ENCODE results near the gene WNT9A. TPM values are rescaled to one million over a fixed set of nuclear protein-coding genes. Genes with fewer than 3 reads are reported as not detected.
"Not testable (repeated sequence)": the region's sequence is repeated elsewhere in the genome, so short reads cannot be mapped to it uniquely, and the experiment has no call there.

WNT9A gene
- total and polyA plus RNA-seq, 2 experiments from 2014 or later: 1.4 TPM; not detected in 1

- Histone ChIP-seq H3K36me3 (no peaks in the 10 kb centered on the region), H3K27me3 (no peaks in the 10 kb centered on the region), H3K4me1 (ENCODE audit: low read depth) (no peaks in the 10 kb centered on the region), H3K27ac (no peak overlapping the region), H3K4me3 (no peak overlapping the region), H3K9me3 (ENCODE audit: low read depth) (no peaks in the 10 kb centered on the region)
- no peak for DNase-seq (ENCODE audit: low read depth in 1 of 2, low spot score in 1 of 2)
- TF ChIP-seq CTCF (IDR thresholded peaks at IDR 0.05; ENCODE audit: low read depth, low read length): no peak
These were observed 37.1 kb downstream of the WNT9A start for GRCh38 chr1:227910511-227911153.

- H3K36me3 ChIP-seq; H3K27ac ChIP-seq; H3K4me3 ChIP-seq; DNase-seq (ENCODE audit: low read depth in 1 of 2, low spot score in 1 of 2); H3K27me3 ChIP-seq; H3K4me1 ChIP-seq (ENCODE audit: low read depth); H3K9me3 ChIP-seq (ENCODE audit: low read depth): not testable (repeated sequence)
These were observed 37.8 kb downstream of the WNT9A start for GRCh38 chr1:227909923-227910328.

GRCh38 chr1:227909188-227909587 is 38.5 kb downstream of the WNT9A start:
- no peak overlapping the region for H3K27ac ChIP-seq
- TF ChIP-seq CTCF (IDR thresholded peaks at IDR 0.05; ENCODE audit: low read depth, low read length): no peak
- no peaks in the 10 kb centered on the region for H3K4me1 ChIP-seq (ENCODE audit: low read depth)
- no peaks in the 10 kb centered on the region for H3K9me3 ChIP-seq (ENCODE audit: low read depth)
- no peak for DNase-seq (ENCODE audit: low read depth in 1 of 2, low spot score in 1 of 2)
- H3K36me3 ChIP-seq: no peaks in the 10 kb centered on the region
- no peak overlapping the region for H3K4me3 ChIP-seq
- no peaks in the 10 kb centered on the region for H3K27me3 ChIP-seq

GRCh38 chr1:227908359-227908758 is 39.4 kb downstream of the WNT9A start:
- H3K36me3 ChIP-seq: no peaks in the 10 kb centered on the region
- no peaks in the 10 kb centered on the region for H3K27me3 ChIP-seq
- H3K27ac ChIP-seq: no peak overlapping the region
- no peaks in the 10 kb centered on the region for H3K9me3 ChIP-seq (ENCODE audit: low read depth)
- TF ChIP-seq CTCF (IDR thresholded peaks at IDR 0.05; ENCODE audit: low read depth, low read length): no peak
- H3K4me1 ChIP-seq (ENCODE audit: low read depth): no peaks in the 10 kb centered on the region
- DNase-seq (ENCODE audit: low read depth in 1 of 2, low spot score in 1 of 2): no peak
- H3K4me3 ChIP-seq: no peak overlapping the region

GRCh38 chr1:227907439-227908015 is 40.2 kb downstream of the WNT9A start:
- H3K36me3 ChIP-seq: no peaks in the 10 kb centered on the region
- no peaks in the 10 kb centered on the region for H3K9me3 ChIP-seq (ENCODE audit: low read depth)
- H3K27me3 ChIP-seq: no peaks in the 10 kb centered on the region
- H3K4me1 ChIP-seq (ENCODE audit: low read depth): no peaks in the 10 kb centered on the region
- no peak for DNase-seq (ENCODE audit: low read depth in 1 of 2, low spot score in 1 of 2)
- H3K27ac ChIP-seq: no peak overlapping the region
- no peak for TF ChIP-seq CTCF (IDR thresholded peaks at IDR 0.05; ENCODE audit: low read depth, low read length)
- no peak overlapping the region for H3K4me3 ChIP-seq

- H3K9me3 ChIP-seq (ENCODE audit: low read depth): no peaks in the 10 kb centered on the region
- H3K27ac ChIP-seq: no peak overlapping the region
- DNase-seq (ENCODE audit: low read depth in 1 of 2, low spot score in 1 of 2): no peak
- no peak overlapping the region for H3K4me3 ChIP-seq
- TF ChIP-seq CTCF (IDR thresholded peaks at IDR 0.05; ENCODE audit: low read depth, low read length): no peak
- no peaks in the 10 kb centered on the region for H3K4me1 ChIP-seq (ENCODE audit: low read depth)
- H3K36me3 ChIP-seq: no peaks in the 10 kb centered on the region
- no peaks in the 10 kb centered on the region for H3K27me3 ChIP-seq
These were observed 41.1 kb downstream of the WNT9A start for GRCh38 chr1:227906550-227907071.

Measured in cardiac muscle cell (in vitro differentiated cells and primary cell).